GM12878 (cell line): ENCODE results near the gene KDM3B. TPM values are rescaled to one million over a fixed set of nuclear protein-coding genes. Genes with fewer than 3 reads are reported as not detected.
A peak's percentile ranks its signal among the peaks of the same experiment; 100 is the strongest.

ENCODE experiments used
- CUX1 ChIP-seq: IDR thresholded peaks from 2 replicates; pipeline ENCODE4 v1.6.1; 2012; ENCODE audit warnings: improper control_type of control experiment, low read depth, low read length; ENCODE audit not compliant: insufficient replicate concordance
- FOXK2 ChIP-seq: fragments of 450-650 bp; IDR thresholded peaks from 2 replicates; pipeline ENCODE4 v1.6.1; 2017; ENCODE audit warnings: mild to moderate bottlenecking, moderate library complexity
- POLR2AphosphoS5 ChIP-seq: IDR thresholded peaks from 2 replicates; pipeline ENCODE4 v1.6.1; 2011; ENCODE audit warnings: mild to moderate bottlenecking, low read length, inconsistent platforms
- SREBF2 ChIP-seq: IDR thresholded peaks from 2 replicates; pipeline ENCODE4 v1.6.1; 2012; ENCODE audit warnings: mild to moderate bottlenecking, low read length
- ZBTB11 ChIP-seq: fragments of 450-650 bp; formaldehyde crosslinking; IDR thresholded peaks from 2 replicates; pipeline ENCODE4 v1.5.0; 2022; ENCODE audit warnings: mild to moderate bottlenecking, missing genetic modification characterization
- polyA plus RNA-seq, 11 experiments: library from polyadenylated mRNA; depleted of rRNA in 4 of 11; unstranded in 6 of 11; stranded (reverse) in 5 of 11; fragments of >200 nt; fragmentation: Nextera tagmentation in 4 of 11; fragmentation: Illumina TruSeq in 1 of 11; extraction: Ambion mirVana in 4 of 11; extraction: Trizol in 1 of 11; gene quantifications; 1 replicate in 1 of 11; 2 replicates in 10 of 11; pipeline versions ENCODE4 v1.2.1 to v1.2.3, GENCODE V29; 2011 to 2016; ENCODE audit warnings: inconsistent platforms in 2 of 11, missing spikeins in 2 of 11, low read depth in 1 of 11
- total RNA-seq, 4 experiments: library from RNA; depleted of rRNA in 3 of 4; stranded (reverse); fragments of >200 nt in 3 of 4; fragmentation: Illumina TruSeq in 1 of 4; extraction: Trizol in 1 of 4; gene quantifications; 2 replicates each; pipeline versions ENCODE4 v1.2.1 to v1.2.3, GENCODE V29; 2013 to 2021

KDM3B gene
- total and polyA plus RNA-seq, 10 of the 15 experiments (the other 5 are each of a cell fraction or from before 2014, with no cell fraction given): 8.5 to 45.7 (median 29.0) TPM

- TF ChIP-seq ZBTB11 (CRISPR knock-in tag): 0 out of 2 replicates have a peak, but pooled peaks have one; percentile 39
- TF ChIP-seq FOXK2: no peak
- TF ChIP-seq SREBF2: no peak
- TF ChIP-seq CUX1: no peak
- peak; percentile 84 for TF ChIP-seq POLR2AphosphoS5
These were observed 115.9 kb downstream of the KDM3B start (continued) for GRCh38 chr5:138468133-138468965.
